Left lung (tissue), 10 donors: ENCODE results near the gene RNU5B-1. TPM values are rescaled to one million over a fixed set of nuclear protein-coding genes. Genes with fewer than 3 reads are reported as not detected.

ENCODE experiments used
- ATAC-seq: fragments of 200-7000 bp; cut with Tn5 transposase; one replicate; pipeline ENCODE4 v1.9.1; 2020; ENCODE audit warnings: moderate library complexity
- DNase-seq, 4 donors: peaks; one replicate each; pipeline ENCODE4 v3.0.0-alpha.2; 2013 to 2020
- H3K27ac ChIP-seq, 2 donors: fragments of 200-600 bp; sonication (generic) in 1 of 2; one replicate each; pipeline versions ENCODE4 v1.5.0 to v1.8.0; 2020 to 2021
- H3K27me3 ChIP-seq, 2 donors: fragments of 200-600 bp; sonication (generic) in 1 of 2; one replicate each; pipeline versions ENCODE4 v1.5.0 to v1.8.0; 2020 to 2021
- H3K36me3 ChIP-seq, 2 donors: fragments of 200-600 bp; sonication (generic) in 1 of 2; one replicate each; pipeline versions ENCODE4 v1.5.0 to v1.8.0; 2020 to 2021
- H3K4me1 ChIP-seq, 2 donors: fragments of 200-600 bp; one replicate each; pipeline ENCODE4 v1.8.0; 2021
- H3K4me3 ChIP-seq, 2 donors: fragments of 200-600 bp; sonication (generic) in 1 of 2; one replicate each; pipeline versions ENCODE4 v1.5.0 to v1.8.0; 2020 to 2021; ENCODE audit warnings: mild to moderate bottlenecking in 1 of 2
- H3K9me3 ChIP-seq, 2 donors: fragments of 200-600 bp; sonication (generic) in 1 of 2; one replicate each; pipeline versions ENCODE4 v1.5.0 to v1.8.0; 2020 to 2021
- intact Hi-C, 2 donors: fragments of 100-400 bp; cut with DNase I; formaldehyde crosslinking; loops; one replicate each; pipeline versions ENCODE4 v1.11.2 to v1.14.2; 2022
- polyA plus RNA-seq, 6 donors: library from polyadenylated mRNA; unstranded; fragments of 120-200 nt; gene quantifications; one replicate each; pipeline ENCODE4 v1.2.1, GENCODE V29; 2013; ENCODE audit not compliant: insufficient read length in 6 of 6
- total RNA-seq, 2 donors: library from RNA; stranded (reverse); fragmentation: NEBNext Ultra II Directional; extraction: Animal tissue kit (Norgen Biotek cat#: 25700); gene quantifications; one replicate each; pipeline ENCODE4 v1.2.1, GENCODE V29; 2021
- TF ChIP-seq, protein P1 (sequence below), 2 donors: fragments of 200-600 bp; sonication (generic) in 1 of 2; IDR thresholded peaks; one replicate each; pipeline versions ENCODE4 v1.5.0 to v1.8.0; 2021; ENCODE audit warnings: antibody characterized with exemption in 2 of 2
- donor health status: DM: no; HTN: yes; CAD: no.
- donor health status: DM: no; HTN: no; CAD: no.

RNU5B-1 gene
- total and polyA plus RNA-seq, 8 donors = 26.6 TPM; not detected in 7

DNA sequence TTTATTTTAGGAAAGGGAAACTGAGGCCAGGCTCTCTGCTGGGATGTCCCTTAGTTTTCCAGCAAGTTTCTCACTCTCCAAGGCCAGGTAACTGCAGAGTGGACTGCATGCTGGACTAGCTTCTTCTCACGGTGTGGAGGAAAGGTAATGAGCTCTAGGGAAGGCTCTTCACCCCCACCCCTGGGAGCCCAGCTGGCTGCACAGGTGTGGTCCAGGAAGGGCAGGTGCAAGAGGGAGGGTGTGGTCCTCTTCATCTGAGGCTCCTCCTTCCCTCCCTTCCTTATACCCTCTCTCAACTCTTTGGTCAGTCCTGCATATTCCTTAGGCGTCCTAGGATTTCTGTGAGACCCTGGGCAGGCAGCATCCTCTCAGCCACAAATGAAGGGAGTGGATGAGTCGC, 33.9 kb downstream of the RNU5B-1 start:
- intact Hi-C loops = no loop called here
- TF ChIP-seq, protein P1, sequence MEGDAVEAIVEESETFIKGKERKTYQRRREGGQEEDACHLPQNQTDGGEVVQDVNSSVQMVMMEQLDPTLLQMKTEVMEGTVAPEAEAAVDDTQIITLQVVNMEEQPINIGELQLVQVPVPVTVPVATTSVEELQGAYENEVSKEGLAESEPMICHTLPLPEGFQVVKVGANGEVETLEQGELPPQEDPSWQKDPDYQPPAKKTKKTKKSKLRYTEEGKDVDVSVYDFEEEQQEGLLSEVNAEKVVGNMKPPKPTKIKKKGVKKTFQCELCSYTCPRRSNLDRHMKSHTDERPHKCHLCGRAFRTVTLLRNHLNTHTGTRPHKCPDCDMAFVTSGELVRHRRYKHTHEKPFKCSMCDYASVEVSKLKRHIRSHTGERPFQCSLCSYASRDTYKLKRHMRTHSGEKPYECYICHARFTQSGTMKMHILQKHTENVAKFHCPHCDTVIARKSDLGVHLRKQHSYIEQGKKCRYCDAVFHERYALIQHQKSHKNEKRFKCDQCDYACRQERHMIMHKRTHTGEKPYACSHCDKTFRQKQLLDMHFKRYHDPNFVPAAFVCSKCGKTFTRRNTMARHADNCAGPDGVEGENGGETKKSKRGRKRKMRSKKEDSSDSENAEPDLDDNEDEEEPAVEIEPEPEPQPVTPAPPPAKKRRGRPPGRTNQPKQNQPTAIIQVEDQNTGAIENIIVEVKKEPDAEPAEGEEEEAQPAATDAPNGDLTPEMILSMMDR (IDR thresholded peaks at IDR 0.05) = no peak
- H3K4me3 ChIP-seq = no peak overlapping the region
- no peak overlapping the region for H3K27ac ChIP-seq
- H3K27me3 ChIP-seq = peaks cover 0 to 14% of the 10 kb centered on the region in 2 donors
- H3K9me3 ChIP-seq = no peaks in the 10 kb centered on the region
- DNase-seq (no peak), ATAC-seq (no peak)
- no peaks in the 10 kb centered on the region for H3K4me1 ChIP-seq
- no peaks in the 10 kb centered on the region for H3K36me3 ChIP-seq

GRCh38 chr15:65338823-65339222, 34.3 kb downstream of the RNU5B-1 start:
- Histone ChIP-seq H3K4me3 (no peak overlapping the region), H3K9me3 (no peaks in the 10 kb centered on the region), H3K27ac (no peak overlapping the region), H3K27me3 (peaks cover 0 to 14% of the 10 kb centered on the region in 2 donors), H3K4me1 (no peaks in the 10 kb centered on the region), H3K36me3 (no peaks in the 10 kb centered on the region)
- DNase-seq (peak in 1 of 4 donors; percentile 6), ATAC-seq (no peak)
- TF ChIP-seq, protein P1 (IDR thresholded peaks at IDR 0.05) = no peak
- intact Hi-C loops = no loop called here

DNA sequence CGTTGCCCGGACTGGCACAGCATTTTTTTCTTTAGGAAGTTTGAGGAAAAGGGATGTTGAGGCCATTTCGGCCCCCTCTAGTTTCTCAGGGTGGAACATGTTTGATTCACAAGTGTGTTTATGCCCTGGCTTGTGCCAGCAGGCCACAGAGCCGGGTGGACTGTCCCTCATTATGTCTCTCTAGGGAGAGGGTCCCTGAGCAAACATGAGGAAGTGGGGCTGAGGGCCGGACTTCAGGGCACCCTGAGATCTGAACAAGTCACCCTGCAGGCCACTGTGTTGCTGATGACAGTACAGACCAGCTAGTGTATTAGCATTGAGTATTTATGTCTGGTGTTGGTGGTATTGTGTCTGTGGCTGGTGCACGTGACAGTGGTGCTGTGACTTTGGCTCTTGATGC, 34.9 kb downstream of the RNU5B-1 start:
- no peak overlapping the region for H3K27ac ChIP-seq
- H3K36me3 ChIP-seq = no peaks in the 10 kb centered on the region
- intact Hi-C loops = no loop called here
- DNase-seq (peak in 1 of 4 donors; percentile 6), ATAC-seq (no peak)
- TF ChIP-seq, protein P1 (IDR thresholded peaks at IDR 0.05) = no peak
- no peaks in the 10 kb centered on the region for H3K9me3 ChIP-seq
- peaks cover 0 to 14% of the 10 kb centered on the region in 2 donors for H3K27me3 ChIP-seq
- H3K4me3 ChIP-seq = no peak overlapping the region
- no peaks in the 10 kb centered on the region for H3K4me1 ChIP-seq

DNA sequence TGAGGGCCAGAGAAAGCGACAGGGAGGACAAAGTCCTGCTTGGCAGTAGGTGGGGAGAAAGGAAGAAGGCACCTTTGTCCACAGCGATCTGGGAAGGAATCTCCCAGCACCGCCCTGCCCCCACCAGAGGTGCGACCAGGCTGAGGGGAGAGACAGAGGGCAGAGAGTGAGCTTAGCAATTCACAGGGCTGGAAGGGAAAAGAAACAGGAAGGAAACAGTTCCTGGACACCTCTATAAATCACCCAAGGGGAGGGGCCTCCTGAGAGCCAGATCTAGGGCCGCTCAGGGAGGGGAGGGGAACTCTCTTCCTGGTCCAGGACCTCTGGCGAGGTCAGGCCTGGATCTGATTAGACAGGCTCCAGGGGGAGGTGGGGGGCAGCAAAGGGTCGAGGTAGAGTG, 35.4 kb downstream of the RNU5B-1 start:
- peak in 2 of 4 donors; percentile 13 to 15 for DNase-seq

DNA sequence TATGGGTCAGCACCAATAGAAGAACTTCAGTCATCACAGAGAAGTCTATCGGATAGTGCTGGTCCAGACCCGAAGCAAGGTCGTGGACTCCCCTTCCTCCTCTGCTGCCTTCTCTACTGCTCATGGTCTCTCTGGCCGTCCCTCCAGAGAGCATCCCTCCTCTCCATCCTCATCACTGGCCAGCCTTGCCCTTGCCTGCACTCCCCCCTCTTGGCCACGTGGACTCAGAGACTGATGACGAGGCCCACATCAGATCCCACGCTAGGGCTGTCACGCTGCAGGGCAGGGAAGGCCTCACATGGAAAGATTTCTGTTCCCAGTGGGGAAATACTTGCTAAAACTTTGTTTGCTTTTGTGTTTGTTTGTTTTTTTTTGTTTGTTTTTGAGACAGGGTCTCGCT, 38.0 kb downstream of the RNU5B-1 start:
- Histone ChIP-seq H3K4me1 (no peaks in the 10 kb centered on the region), H3K9me3 (no peaks in the 10 kb centered on the region), H3K4me3 (no peak overlapping the region), H3K27ac (no peak overlapping the region), H3K27me3 (peaks cover 0 to 4% of the 10 kb centered on the region in 2 donors), H3K36me3 (no peaks in the 10 kb centered on the region)
- intact Hi-C loops = no loop called here
- DNase-seq (peak in 1 of 4 donors; percentile 4), ATAC-seq (no peak)
- TF ChIP-seq, protein P1 (IDR thresholded peaks at IDR 0.05) = no peak

More for the DNA sequence above, 35.4 kb downstream of the RNU5B-1 start:
- Histone ChIP-seq H3K9me3 (no peaks in the 10 kb centered on the region), H3K4me3 (no peak overlapping the region), H3K36me3 (no peaks in the 10 kb centered on the region), H3K27me3 (peaks cover 0 to 14% of the 10 kb centered on the region in 2 donors), H3K27ac (no peak overlapping the region), H3K4me1 (no peaks in the 10 kb centered on the region)
- TF ChIP-seq, protein P1 (IDR thresholded peaks at IDR 0.05) = no peak
- no peak for ATAC-seq
- intact Hi-C loops = no loop called here
